ENCODE measurements around the gene PHLDA2.

The PHLDA2 gene

DNA sequence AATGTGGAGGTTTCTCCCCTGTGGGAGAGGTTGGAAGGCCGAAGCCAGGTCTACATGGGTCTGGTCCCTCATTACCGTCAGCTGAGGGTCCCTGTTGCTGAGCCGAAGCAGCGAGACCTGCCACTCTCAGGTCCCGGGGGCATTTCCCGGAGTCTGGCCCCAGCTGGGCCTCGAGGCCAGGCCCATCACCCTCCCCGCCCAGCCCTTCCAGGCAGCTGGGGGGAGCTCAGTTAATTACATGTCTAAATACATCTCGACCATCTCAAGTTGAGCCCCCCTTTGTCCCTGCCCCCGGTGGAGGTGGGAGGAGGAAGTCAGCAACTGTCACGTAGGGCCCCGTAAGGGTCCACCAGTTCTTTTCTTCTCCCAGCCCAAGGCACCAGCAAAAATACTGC is 47.2 kb downstream of the PHLDA2 start:
- DNase-seq (ENCODE audit: low spot score), result no peak

- no peak for DNase-seq (ENCODE audit: low spot score)
Measured at GRCh38 chr11:2881076-2881980, 47.9 kb downstream of the PHLDA2 start.

GRCh38 chr11:2880646-2881045 is 48.6 kb downstream of the PHLDA2 start:
- DNase-seq (ENCODE audit: low spot score), result no peak

GRCh38 chr11:2878782-2879181 is 50.4 kb downstream of the PHLDA2 start:
- no peak for DNase-seq (ENCODE audit: low spot score)

All from iPS-NIHi11 (cell line).